ENCODE results near the gene CTIF.

CTIF gene

GRCh38 chr18:48519431-48520100 is 19.3 kb upstream of the CTIF start:
- H3K9ac ChIP-seq (ENCODE audit: low read length) = no peak overlapping the region

GRCh38 chr18:48521723-48522122 is 17.1 kb upstream of the CTIF start:
- no peak for TF ChIP-seq EZH2phosphoT487 (IDR thresholded peaks at IDR 0.05; ENCODE audit: low read depth)
- no peak for TF ChIP-seq CTCF (IDR thresholded peaks at IDR 0.05; ENCODE audit: low read depth, low read length)

More at GRCh38 chr18:48519431-48520100, 19.3 kb upstream of the CTIF start:
- TF ChIP-seq EZH2phosphoT487 (IDR thresholded peaks at IDR 0.05; ENCODE audit: low read depth) (no peak), CTCF (IDR thresholded peaks at IDR 0.05; ENCODE audit: low read depth, low read length) (no peak)
- Histone ChIP-seq H2AFZ (ENCODE audit: low read depth, low read length) (no peak overlapping the region), H3K27ac (ENCODE audit: low read length) (no peak overlapping the region), H3K36me3 (replicated peaks; ENCODE audit: low read depth, low read length) (no peaks in the 10 kb centered on the region), H3K79me2 (ENCODE audit: low read length) (no peaks in the 10 kb centered on the region), H3K27me3 (ENCODE audit: low read depth, low read length) (peaks cover 41% of the 10 kb centered on the region), H3K4me3 (ENCODE audit: low read length) (no peak overlapping the region), H3K4me2 (ENCODE audit: low read length) (no peak overlapping the region), H4K20me1 (ENCODE audit: insufficient read depth, low read length) (no peaks in the 10 kb centered on the region), H3K4me1 (ENCODE audit: low read length) (peaks cover 7% of the 10 kb centered on the region), H3K9me3 (ENCODE audit: insufficient read depth, low read length) (no peaks in the 10 kb centered on the region)

GRCh38 chr18:48525671-48526070 is 13.2 kb upstream of the CTIF start:
- no peaks in the 10 kb centered on the region for H3K79me2 ChIP-seq (ENCODE audit: low read length)
- no peak overlapping the region for H2AFZ ChIP-seq (ENCODE audit: low read depth, low read length)
- no peaks in the 10 kb centered on the region for H3K36me3 ChIP-seq (replicated peaks; ENCODE audit: low read depth, low read length)
- H3K9ac ChIP-seq (ENCODE audit: low read length) = no peak overlapping the region
- H3K4me1 ChIP-seq (ENCODE audit: low read length) = peaks cover 10% of the 10 kb centered on the region
- TF ChIP-seq CTCF (IDR thresholded peaks at IDR 0.05; ENCODE audit: low read depth, low read length) (no peak), EZH2phosphoT487 (IDR thresholded peaks at IDR 0.05; ENCODE audit: low read depth) (no peak)
- no peak overlapping the region for H3K27ac ChIP-seq (ENCODE audit: low read length)
- H3K9me3 ChIP-seq (ENCODE audit: insufficient read depth, low read length) = no peaks in the 10 kb centered on the region
- H3K4me3 ChIP-seq (ENCODE audit: low read length) = no peak overlapping the region
- H4K20me1 ChIP-seq (ENCODE audit: insufficient read depth, low read length) = no peaks in the 10 kb centered on the region
- H3K4me2 ChIP-seq (ENCODE audit: low read length) = no peak overlapping the region
- peaks cover 57% of the 10 kb centered on the region for H3K27me3 ChIP-seq (ENCODE audit: low read depth, low read length)

More at GRCh38 chr18:48521723-48522122, 17.1 kb upstream of the CTIF start:
- H3K79me2 ChIP-seq (ENCODE audit: low read length) = no peaks in the 10 kb centered on the region
- H3K4me3 ChIP-seq (ENCODE audit: low read length) = no peak overlapping the region
- no peak overlapping the region for H3K4me2 ChIP-seq (ENCODE audit: low read length)
- H3K9me3 ChIP-seq (ENCODE audit: insufficient read depth, low read length) = no peaks in the 10 kb centered on the region
- H4K20me1 ChIP-seq (ENCODE audit: insufficient read depth, low read length) = no peaks in the 10 kb centered on the region
- H3K9ac ChIP-seq (ENCODE audit: low read length) = no peak overlapping the region
- H3K27me3 ChIP-seq (ENCODE audit: low read depth, low read length) = peaks cover 51% of the 10 kb centered on the region
- H3K27ac ChIP-seq (ENCODE audit: low read length) = no peak overlapping the region
- no peaks in the 10 kb centered on the region for H3K36me3 ChIP-seq (replicated peaks; ENCODE audit: low read depth, low read length)
- peaks cover 10% of the 10 kb centered on the region for H3K4me1 ChIP-seq (ENCODE audit: low read length)
- H2AFZ ChIP-seq (ENCODE audit: low read depth, low read length) = no peak overlapping the region

- no peak overlapping the region for H2AFZ ChIP-seq (ENCODE audit: low read depth, low read length)
- H3K4me2 ChIP-seq (ENCODE audit: low read length) = no peak overlapping the region
- no peaks in the 10 kb centered on the region for H3K9me3 ChIP-seq (ENCODE audit: insufficient read depth, low read length)
- H3K9ac ChIP-seq (ENCODE audit: low read length) = no peak overlapping the region
- no peaks in the 10 kb centered on the region for H3K79me2 ChIP-seq (ENCODE audit: low read length)
- peaks cover 24% of the 10 kb centered on the region for H3K4me1 ChIP-seq (ENCODE audit: low read length)
- no peak overlapping the region for H3K27ac ChIP-seq (ENCODE audit: low read length)
- TF ChIP-seq EZH2phosphoT487 (IDR thresholded peaks at IDR 0.05; ENCODE audit: low read depth) (no peak), CTCF (IDR thresholded peaks at IDR 0.05; ENCODE audit: low read depth, low read length) (no peak)
- H3K4me3 ChIP-seq (ENCODE audit: low read length) = no peak overlapping the region
- no peaks in the 10 kb centered on the region for H4K20me1 ChIP-seq (ENCODE audit: insufficient read depth, low read length)
- no peaks in the 10 kb centered on the region for H3K36me3 ChIP-seq (replicated peaks; ENCODE audit: low read depth, low read length)
- peaks cover 39% of the 10 kb centered on the region for H3K27me3 ChIP-seq (ENCODE audit: low read depth, low read length)
Measured at GRCh38 chr18:48527461-48527860, 11.4 kb upstream of the CTIF start.
